Measurements from ENCODE around the gene PODXL.
A peak's percentile ranks its signal among the peaks of the same experiment; 100 is the strongest.

Gene PODXL

DNA sequence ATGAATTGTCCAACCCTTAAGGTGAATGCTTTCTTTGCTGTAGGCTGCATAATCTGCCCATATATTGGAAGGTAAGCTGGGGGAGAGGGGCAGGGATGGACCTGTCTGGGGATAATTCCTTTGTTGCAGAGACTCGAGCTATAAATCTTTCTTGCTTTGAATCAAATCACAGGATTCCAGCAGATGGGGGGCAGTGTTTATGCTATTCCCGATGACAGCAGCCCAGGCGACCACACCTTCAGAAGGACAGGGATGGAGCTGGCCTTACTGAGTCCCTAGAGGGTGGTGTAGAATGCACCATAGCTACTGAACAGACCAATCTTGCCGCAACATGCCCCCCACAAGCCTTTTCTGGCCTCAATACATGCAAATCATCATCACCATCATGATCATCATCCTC, 2.5 kb downstream of the PODXL start:
- H3K36me3 ChIP-seq (ENCODE audit: control insufficient read depth, insufficient read depth, low read length) = no peaks in the 10 kb centered on the region
- no peak overlapping the region for H3K4me3 ChIP-seq (ENCODE audit: insufficient read depth, low read depth, low read length, poor library complexity, severe bottlenecking)
- H3K4me1 ChIP-seq (ENCODE audit: control insufficient read depth, insufficient read depth, low read length, poor library complexity, severe bottlenecking) = peaks cover 7% of the 10 kb centered on the region
- no peak overlapping the region for H3K27ac ChIP-seq (ENCODE audit: insufficient read depth, low read length, poor library complexity, severe bottlenecking)
- DNase-seq = no peak
- no peaks in the 10 kb centered on the region for H3K9me3 ChIP-seq (ENCODE audit: control insufficient read depth, low read length)
- peaks cover 8% of the 10 kb centered on the region for H3K27me3 ChIP-seq (replicated peaks; ENCODE audit: control insufficient read depth, insufficient read depth, low read length, poor library complexity, severe bottlenecking)

DNA sequence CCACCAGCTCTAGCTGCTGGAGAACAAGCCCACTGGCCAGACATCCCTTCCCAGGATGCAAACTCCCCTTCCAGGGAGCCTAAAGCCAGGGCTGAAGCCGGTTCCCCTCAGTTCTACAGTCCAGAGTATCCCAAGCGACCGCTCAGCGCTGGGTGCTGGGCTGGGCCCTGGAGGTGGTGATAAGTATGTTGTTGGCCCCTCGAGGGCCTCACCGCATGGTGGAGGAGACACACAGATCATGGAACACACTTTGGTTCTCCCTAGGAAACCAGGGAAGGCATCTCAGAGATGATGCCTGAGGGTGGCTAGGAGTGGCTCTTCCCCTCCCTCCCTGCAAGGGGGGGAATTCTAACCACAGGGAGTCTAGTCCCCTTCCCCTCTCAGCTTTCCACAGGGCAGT, 4.4 kb downstream of the PODXL start:
- DNase-seq = no peak
- H3K27ac ChIP-seq (ENCODE audit: insufficient read depth, low read length, poor library complexity, severe bottlenecking) = no peak overlapping the region
- H3K9me3 ChIP-seq (ENCODE audit: control insufficient read depth, low read length) = no peaks in the 10 kb centered on the region
- H3K4me1 ChIP-seq (ENCODE audit: control insufficient read depth, insufficient read depth, low read length, poor library complexity, severe bottlenecking) = peaks cover 4% of the 10 kb centered on the region
- H3K4me3 ChIP-seq (ENCODE audit: insufficient read depth, low read depth, low read length, poor library complexity, severe bottlenecking) = no peak overlapping the region
- H3K27me3 ChIP-seq (replicated peaks; ENCODE audit: control insufficient read depth, insufficient read depth, low read length, poor library complexity, severe bottlenecking) = peaks cover 2% of the 10 kb centered on the region
- no peaks in the 10 kb centered on the region for H3K36me3 ChIP-seq (ENCODE audit: control insufficient read depth, insufficient read depth, low read length)

GRCh38 chr7:131550846-131551245, 5.6 kb downstream of the PODXL start:
- no peak overlapping the region for H3K27ac ChIP-seq (ENCODE audit: insufficient read depth, low read length, poor library complexity, severe bottlenecking)
- H3K27me3 ChIP-seq (replicated peaks; ENCODE audit: control insufficient read depth, insufficient read depth, low read length, poor library complexity, severe bottlenecking) = peaks cover 2% of the 10 kb centered on the region
- H3K9me3 ChIP-seq (ENCODE audit: control insufficient read depth, low read length) = no peaks in the 10 kb centered on the region
- no peaks in the 10 kb centered on the region for H3K36me3 ChIP-seq (ENCODE audit: control insufficient read depth, insufficient read depth, low read length)
- no peak for DNase-seq
- H3K4me1 ChIP-seq (ENCODE audit: control insufficient read depth, insufficient read depth, low read length, poor library complexity, severe bottlenecking) = no peaks in the 10 kb centered on the region
- no peak overlapping the region for H3K4me3 ChIP-seq (ENCODE audit: insufficient read depth, low read depth, low read length, poor library complexity, severe bottlenecking)

DNA sequence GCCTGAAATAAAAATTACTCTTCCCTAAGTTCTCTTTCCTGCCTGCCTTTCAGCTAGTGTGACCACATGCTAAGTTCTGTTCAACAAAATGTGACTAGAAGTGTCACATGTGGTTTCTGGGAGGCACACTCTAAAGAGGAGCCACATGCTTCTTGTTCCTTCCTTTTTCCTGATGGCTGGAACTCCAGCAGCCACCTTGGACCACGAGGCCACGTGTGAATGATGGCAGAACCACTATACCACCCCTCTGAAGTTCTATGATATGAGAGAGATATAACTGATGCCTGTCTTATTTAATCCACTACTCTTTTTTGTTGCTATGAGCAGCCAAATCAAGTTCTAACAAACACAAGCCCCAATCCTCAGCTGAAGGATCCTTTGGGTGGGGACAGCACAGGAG, 8.1 kb downstream of the PODXL start:
- H3K4me3 ChIP-seq (ENCODE audit: insufficient read depth, low read depth, low read length, poor library complexity, severe bottlenecking) = no peak overlapping the region
- no peaks in the 10 kb centered on the region for H3K36me3 ChIP-seq (ENCODE audit: control insufficient read depth, insufficient read depth, low read length)
- no peaks in the 10 kb centered on the region for H3K9me3 ChIP-seq (ENCODE audit: control insufficient read depth, low read length)
- H3K27ac ChIP-seq (ENCODE audit: insufficient read depth, low read length, poor library complexity, severe bottlenecking) = no peak overlapping the region
- no peaks in the 10 kb centered on the region for H3K4me1 ChIP-seq (ENCODE audit: control insufficient read depth, insufficient read depth, low read length, poor library complexity, severe bottlenecking)
- no peak for DNase-seq
- H3K27me3 ChIP-seq (replicated peaks; ENCODE audit: control insufficient read depth, insufficient read depth, low read length, poor library complexity, severe bottlenecking) = no peaks in the 10 kb centered on the region

- Histone ChIP-seq H3K27ac (ENCODE audit: insufficient read depth, low read length, poor library complexity, severe bottlenecking) (no peak overlapping the region), H3K4me1 (ENCODE audit: control insufficient read depth, insufficient read depth, low read length, poor library complexity, severe bottlenecking) (no peaks in the 10 kb centered on the region), H3K36me3 (ENCODE audit: control insufficient read depth, insufficient read depth, low read length) (no peaks in the 10 kb centered on the region), H3K9me3 (ENCODE audit: control insufficient read depth, low read length) (no peaks in the 10 kb centered on the region), H3K27me3 (replicated peaks; ENCODE audit: control insufficient read depth, insufficient read depth, low read length, poor library complexity, severe bottlenecking) (no peaks in the 10 kb centered on the region), H3K4me3 (ENCODE audit: insufficient read depth, low read depth, low read length, poor library complexity, severe bottlenecking) (no peak overlapping the region)
- no peak for DNase-seq
Observed at GRCh38 chr7:131547589-131547988, 8.8 kb downstream of the PODXL start.

DNA sequence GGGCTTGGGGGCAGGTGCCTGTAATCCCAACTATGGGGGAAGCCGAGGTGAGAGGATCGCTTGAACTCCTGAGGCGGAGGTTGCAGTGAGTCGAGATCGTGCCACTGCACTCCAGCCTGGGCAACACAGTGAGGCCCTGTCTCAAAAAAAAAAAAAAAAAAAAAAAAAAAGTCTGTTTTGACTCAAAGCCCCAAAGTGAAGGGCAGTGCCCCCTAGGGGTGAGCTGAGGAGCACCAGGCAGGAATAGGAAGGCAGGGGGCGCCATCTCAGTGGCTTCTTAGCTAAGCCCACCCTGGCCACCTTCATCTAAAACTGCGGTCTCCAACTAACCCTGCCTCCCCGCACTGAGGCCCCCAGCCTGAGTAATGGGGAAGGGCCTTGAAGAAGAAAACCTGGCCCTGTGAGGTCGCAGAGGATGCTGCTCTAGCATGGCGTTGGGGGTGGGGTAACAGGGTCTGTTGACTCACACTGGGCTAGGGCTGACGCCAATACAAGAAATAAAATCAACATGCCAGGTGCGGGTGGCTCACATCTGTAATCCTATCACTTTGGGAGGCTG, 9.8 kb downstream of the PODXL start:
- Histone ChIP-seq H3K27ac (ENCODE audit: insufficient read depth, low read length, poor library complexity, severe bottlenecking) (no peak overlapping the region), H3K27me3 (replicated peaks; ENCODE audit: control insufficient read depth, insufficient read depth, low read length, poor library complexity, severe bottlenecking) (no peaks in the 10 kb centered on the region), H3K9me3 (ENCODE audit: control insufficient read depth, low read length) (no peaks in the 10 kb centered on the region), H3K36me3 (ENCODE audit: control insufficient read depth, insufficient read depth, low read length) (no peaks in the 10 kb centered on the region), H3K4me1 (ENCODE audit: control insufficient read depth, insufficient read depth, low read length, poor library complexity, severe bottlenecking) (no peaks in the 10 kb centered on the region), H3K4me3 (ENCODE audit: insufficient read depth, low read depth, low read length, poor library complexity, severe bottlenecking) (no peak overlapping the region)
- DNase-seq = peak in 2 of 3 donors; percentile 13 to 24

- Histone ChIP-seq H3K27ac (ENCODE audit: insufficient read depth, low read length, poor library complexity, severe bottlenecking) (no peak overlapping the region), H3K9me3 (ENCODE audit: control insufficient read depth, low read length) (no peaks in the 10 kb centered on the region), H3K4me3 (ENCODE audit: insufficient read depth, low read depth, low read length, poor library complexity, severe bottlenecking) (no peak overlapping the region), H3K36me3 (ENCODE audit: control insufficient read depth, insufficient read depth, low read length) (no peaks in the 10 kb centered on the region), H3K4me1 (ENCODE audit: control insufficient read depth, insufficient read depth, low read length, poor library complexity, severe bottlenecking) (no peaks in the 10 kb centered on the region), H3K27me3 (replicated peaks; ENCODE audit: control insufficient read depth, insufficient read depth, low read length, poor library complexity, severe bottlenecking) (no peaks in the 10 kb centered on the region)
- no peak for DNase-seq
Observed at GRCh38 chr7:131546126-131546525, 10.3 kb downstream of the PODXL start.

DNA sequence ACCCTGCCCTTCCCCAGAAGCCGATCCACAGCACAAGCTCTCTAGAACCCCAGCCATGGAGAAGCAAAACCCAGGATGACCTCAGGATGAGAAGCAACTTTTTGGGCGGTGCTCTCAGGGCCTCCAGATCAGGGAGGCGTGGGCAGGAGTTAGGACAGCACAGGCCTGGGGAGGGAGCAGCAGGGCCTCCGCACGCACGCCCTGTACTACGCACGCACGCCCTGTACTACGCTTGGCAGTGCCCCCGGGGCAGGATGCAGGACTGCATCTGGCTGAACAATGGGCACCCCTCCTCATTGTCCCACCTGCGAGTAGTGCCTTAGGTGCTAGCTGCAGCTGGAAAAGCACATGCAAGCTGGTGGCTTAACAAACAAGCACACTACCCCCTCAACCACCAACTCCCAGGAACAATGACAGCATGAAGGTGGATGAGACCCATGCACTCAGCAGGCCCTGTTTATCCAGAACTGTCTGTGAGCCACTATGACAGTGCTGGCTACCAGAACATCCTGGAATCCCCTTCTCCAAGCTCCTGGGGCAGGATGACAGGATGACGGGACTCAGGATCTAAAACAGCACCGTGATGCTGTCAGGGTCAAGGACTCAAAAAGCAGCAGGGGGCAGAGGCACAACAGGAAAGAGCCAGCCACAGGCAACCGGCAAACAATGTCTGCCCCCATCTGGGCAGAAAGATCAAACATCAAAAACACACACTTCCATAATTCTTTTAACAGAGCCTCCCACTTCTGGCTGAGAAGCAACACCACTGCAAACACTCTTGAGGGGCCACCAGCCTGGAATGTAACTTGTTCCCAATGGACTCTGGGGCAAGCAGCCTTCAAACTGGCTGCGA, 11.8 kb downstream of the PODXL start:
- Histone ChIP-seq H3K36me3 (ENCODE audit: control insufficient read depth, insufficient read depth, low read length) (no peaks in the 10 kb centered on the region), H3K9me3 (ENCODE audit: control insufficient read depth, low read length) (no peaks in the 10 kb centered on the region), H3K4me3 (ENCODE audit: insufficient read depth, low read depth, low read length, poor library complexity, severe bottlenecking) (no peak overlapping the region), H3K4me1 (ENCODE audit: control insufficient read depth, insufficient read depth, low read length, poor library complexity, severe bottlenecking) (no peaks in the 10 kb centered on the region), H3K27me3 (replicated peaks; ENCODE audit: control insufficient read depth, insufficient read depth, low read length, poor library complexity, severe bottlenecking) (no peaks in the 10 kb centered on the region), H3K27ac (ENCODE audit: insufficient read depth, low read length, poor library complexity, severe bottlenecking) (no peak overlapping the region)
- no peak for DNase-seq

GRCh38 chr7:131544021-131544420, 12.4 kb downstream of the PODXL start:
- Histone ChIP-seq H3K9me3 (ENCODE audit: control insufficient read depth, low read length) (no peaks in the 10 kb centered on the region), H3K27me3 (replicated peaks; ENCODE audit: control insufficient read depth, insufficient read depth, low read length, poor library complexity, severe bottlenecking) (no peaks in the 10 kb centered on the region), H3K4me3 (ENCODE audit: insufficient read depth, low read depth, low read length, poor library complexity, severe bottlenecking) (no peak overlapping the region), H3K27ac (ENCODE audit: insufficient read depth, low read length, poor library complexity, severe bottlenecking) (no peak overlapping the region), H3K4me1 (ENCODE audit: control insufficient read depth, insufficient read depth, low read length, poor library complexity, severe bottlenecking) (no peaks in the 10 kb centered on the region), H3K36me3 (ENCODE audit: control insufficient read depth, insufficient read depth, low read length) (no peaks in the 10 kb centered on the region)
- no peak for DNase-seq

DNA sequence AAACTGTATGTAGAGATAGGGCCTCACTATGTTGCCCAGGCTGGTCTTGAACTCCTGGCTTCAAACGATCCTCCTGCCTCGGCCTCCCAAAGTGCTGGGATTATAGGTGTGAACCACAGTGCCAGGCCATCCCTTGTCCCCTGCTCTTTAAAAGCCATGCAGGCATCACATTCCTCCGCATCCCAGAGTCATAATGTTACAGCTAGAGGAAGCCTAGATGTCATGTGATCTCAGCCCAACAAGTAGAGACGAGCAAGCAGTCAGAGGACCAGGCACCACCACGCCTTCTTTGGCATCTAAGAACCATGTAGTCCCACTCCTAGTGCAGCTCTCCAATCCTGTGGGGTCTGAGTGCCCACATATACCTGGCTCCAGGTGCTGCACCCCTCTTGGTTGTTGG, 13.1 kb downstream of the PODXL start:
- Histone ChIP-seq H3K36me3 (ENCODE audit: control insufficient read depth, insufficient read depth, low read length) (no peaks in the 10 kb centered on the region), H3K27me3 (replicated peaks; ENCODE audit: control insufficient read depth, insufficient read depth, low read length, poor library complexity, severe bottlenecking) (no peaks in the 10 kb centered on the region), H3K27ac (ENCODE audit: insufficient read depth, low read length, poor library complexity, severe bottlenecking) (no peak overlapping the region), H3K4me3 (ENCODE audit: insufficient read depth, low read depth, low read length, poor library complexity, severe bottlenecking) (no peak overlapping the region), H3K4me1 (ENCODE audit: control insufficient read depth, insufficient read depth, low read length, poor library complexity, severe bottlenecking) (no peaks in the 10 kb centered on the region), H3K9me3 (ENCODE audit: control insufficient read depth, low read length) (no peaks in the 10 kb centered on the region)
- no peak for DNase-seq

Measured in effector memory CD4-positive, alpha-beta T cell (primary cell).